Endodermal cell (in vitro differentiated cells): ENCODE results near the gene MROH2A. TPM values are rescaled to one million over a fixed set of nuclear protein-coding genes. Genes with fewer than 3 reads are reported as not detected.

Source experiments
- DNase-seq: peaks from one replicate; pipeline ENCODE4 v3.0.0-alpha.2; 2017
- H3K27ac ChIP-seq: 2 replicates; pipeline ENCODE4 v1.5.1; 2013; ENCODE audit warnings: mild to moderate bottlenecking, low read depth, low read length, moderate library complexity
- H3K27me3 ChIP-seq: 2 replicates; pipeline ENCODE4 v1.6.1; 2013; ENCODE audit warnings: mild to moderate bottlenecking, low read length, moderate library complexity; ENCODE audit not compliant: insufficient read depth, control insufficient read depth, poor library complexity, severe bottlenecking
- H3K36me3 ChIP-seq: 2 replicates; pipeline ENCODE4 v1.7.0; 2013; ENCODE audit warnings: mild to moderate bottlenecking, low read length, moderate library complexity; ENCODE audit not compliant: control insufficient read depth, insufficient read depth
- H3K4me1 ChIP-seq: one replicate; pipeline ENCODE4 v1.7.0; 2013; ENCODE audit warnings: low read length; ENCODE audit not compliant: control insufficient read depth, insufficient read depth
- H3K4me3 ChIP-seq: 2 replicates; pipeline ENCODE4 v1.5.1; 2013; ENCODE audit warnings: mild to moderate bottlenecking, low read length, moderate library complexity
- H3K9ac ChIP-seq: 2 replicates; pipeline ENCODE4 v1.6.1; 2013; ENCODE audit warnings: mild to moderate bottlenecking, low read length, moderate library complexity; ENCODE audit not compliant: poor library complexity, severe bottlenecking; ENCODE audit errors: extremely low read depth
- H3K9me3 ChIP-seq: 2 replicates; pipeline ENCODE4 v1.6.1; 2013; ENCODE audit warnings: mild to moderate bottlenecking, low read length, moderate library complexity; ENCODE audit not compliant: control insufficient read depth
- H3K27ac Mint-ChIP-seq: 2 replicates; pipeline ENCODE4 v1.8.0; 2020; ENCODE audit warnings: mixed read lengths
- H3K27me3 Mint-ChIP-seq: 2 replicates; pipeline ENCODE4 v1.8.0; 2021; ENCODE audit warnings: mild to moderate bottlenecking, mixed read lengths; ENCODE audit not compliant: insufficient read depth
- H3K36me3 Mint-ChIP-seq: 2 replicates; pipeline ENCODE4 v1.8.0; 2020; ENCODE audit warnings: low read depth, mixed read lengths
- H3K4me1 Mint-ChIP-seq: 2 replicates; pipeline ENCODE4 v1.8.0; 2020; ENCODE audit warnings: mixed read lengths
- H3K4me3 Mint-ChIP-seq: 2 replicates; pipeline ENCODE4 v1.8.0; 2020; ENCODE audit warnings: mild to moderate bottlenecking, moderate library complexity, mixed read lengths
- H3K9me3 Mint-ChIP-seq: 2 replicates; pipeline ENCODE4 v1.8.0; 2020; ENCODE audit warnings: mild to moderate bottlenecking, mixed read lengths
- CTCF ChIP-seq: fragments of 200-600 bp; sonication (generic); conservative IDR thresholded peaks from 2 replicates; pipeline ENCODE4 v1.5.0; 2021; ENCODE audit warnings: antibody characterized with exemption, mild to moderate bottlenecking
- WGBS, 2 experiments: methylation state at CpG; one replicate each; pipeline versions ENCODE4 v1.1.5 to v1.1.7; 2013; ENCODE audit warnings: missing lambda C conversion rate in 2 of 2, mixed read lengths in 1 of 2; ENCODE audit not compliant: insufficient coverage in 1 of 2, insufficient read length in 1 of 2; 5-methylcytosine and 5-hydroxymethylcytosine counted together
- total RNA-seq, 2 donors: library from RNA; stranded (reverse); fragmentation: NEBNext Ultra II Directional in 1 of 2; extraction: Animal tissue kit (Norgen Biotek cat#: 25700) in 1 of 2; gene quantifications; 2 replicates in 1 of 2; 3 replicates in 1 of 2; pipeline ENCODE4 v1.2.1, GENCODE V29; 2021

MROH2A gene
- total RNA-seq, 2 donors from 2014 or later: not detected

- H3K27ac ChIP-seq: no peak overlapping the region
- no peaks in the 10 kb centered on the region for H3K27me3 ChIP-seq
- no peaks in the 10 kb centered on the region for H3K36me3 ChIP-seq
- H3K27ac Mint-ChIP-seq: no peak overlapping the region
- peaks cover 2% of the 10 kb centered on the region for H3K9me3 Mint-ChIP-seq
- TF ChIP-seq CTCF: peak; percentile 38
- H3K9me3 ChIP-seq: no peaks in the 10 kb centered on the region
- no peak overlapping the region for H3K4me3 ChIP-seq
- H3K4me3 Mint-ChIP-seq: no peak overlapping the region
- no peaks in the 10 kb centered on the region for H3K36me3 Mint-ChIP-seq
- peaks cover 20% of the 10 kb centered on the region for H3K27me3 Mint-ChIP-seq
- no peaks in the 10 kb centered on the region for H3K4me1 ChIP-seq
- peak; percentile 36 for DNase-seq
- H3K9ac ChIP-seq: no peak overlapping the region
- no peaks in the 10 kb centered on the region for H3K4me1 Mint-ChIP-seq
- WGBS, 2 experiments: 91 to 92% methylated on average over 5 to 12 of the region's 12 CpGs
These were observed 29.2 kb downstream of the MROH2A start for GRCh38 chr2:233807215-233807865.

- Mint-ChIP-seq H3K4me3 (no peak overlapping the region), H3K27me3 (peaks cover 14% of the 10 kb centered on the region), H3K27ac (no peak overlapping the region), H3K4me1 (no peaks in the 10 kb centered on the region), H3K9me3 (peaks cover 2% of the 10 kb centered on the region), H3K36me3 (no peaks in the 10 kb centered on the region)
- TF ChIP-seq CTCF: no peak
- no peaks in the 10 kb centered on the region for H3K9me3 ChIP-seq
- no peaks in the 10 kb centered on the region for H3K4me1 ChIP-seq
- DNase-seq: peak; percentile 30
- H3K36me3 ChIP-seq: no peaks in the 10 kb centered on the region
- WGBS, 2 experiments: 87 to 96% methylated on average over 4 to 10 of the region's 10 CpGs
- no peaks in the 10 kb centered on the region for H3K27me3 ChIP-seq
- no peak overlapping the region for H3K9ac ChIP-seq
- no peak overlapping the region for H3K4me3 ChIP-seq
- H3K27ac ChIP-seq: no peak overlapping the region
These were observed 30.1 kb downstream of the MROH2A start for GRCh38 chr2:233807966-233808935.

GRCh38 chr2:233810385-233810784 lies 32.3 kb downstream of the MROH2A start:
- Histone ChIP-seq H3K9me3 (no peaks in the 10 kb centered on the region), H3K4me3 (no peak overlapping the region), H3K27ac (no peak overlapping the region), H3K4me1 (no peaks in the 10 kb centered on the region), H3K36me3 (no peaks in the 10 kb centered on the region), H3K27me3 (no peaks in the 10 kb centered on the region), H3K9ac (no peak overlapping the region)
- peaks cover 2% of the 10 kb centered on the region for H3K9me3 Mint-ChIP-seq
- TF ChIP-seq CTCF: no peak
- no peak overlapping the region for H3K27ac Mint-ChIP-seq
- peak; percentile 17 for DNase-seq
- WGBS, 2 experiments: 93 to 100% methylated on average over 5 to 6 of the region's 6 CpGs
- peaks cover 8% of the 10 kb centered on the region for H3K27me3 Mint-ChIP-seq
- no peaks in the 10 kb centered on the region for H3K4me1 Mint-ChIP-seq
- no peak overlapping the region for H3K4me3 Mint-ChIP-seq
- H3K36me3 Mint-ChIP-seq: no peaks in the 10 kb centered on the region
